Measurements from ENCODE around the gene PTGR3. TPM values are rescaled to one million over a fixed set of nuclear protein-coding genes. Genes with fewer than 3 reads are reported as not detected.
A peak's percentile ranks its signal among the peaks of the same experiment; 100 is the strongest.

Gene PTGR3
- total RNA-seq, result 10 to 100 TPM; 31.5 to 33.5 TPM

- H3K4me3 Mint-ChIP-seq, result peak within 1 kb of the TSS; percentile 98
- DNase-seq (peak; percentile 93), ATAC-seq (peak; percentile 67)
- H3K4me1 Mint-ChIP-seq, result peaks cover 58% of the 10 kb centered on the region
- H3K27me3 Mint-ChIP-seq, result peaks cover 27% of the 10 kb centered on the region
- peaks cover 21% of the 10 kb centered on the region for H3K36me3 Mint-ChIP-seq
- H3K27ac Mint-ChIP-seq, result peak within 1 kb of the TSS; percentile 98
- CTCF ChIA-PET, result interaction anchor here (1.0 to 1.4 kb wide), 3 partner anchors 35 to 269 kb away, joined by 3 to 6 read pairs (median 3); no protein-coding TSS in a partner anchor
- no peaks in the 10 kb centered on the region for H3K9me3 Mint-ChIP-seq (ENCODE audit: low read depth)
Observed at GRCh38 chr18:75209129-75209950, at the start of gene PTGR3. TSS of gene PTGR3 (minus strand) at chr18:75209139. CDS start at chr18:75209058, 81 bp downstream.

GRCh38 chr18:75257605-75258004 is 48.7 kb upstream of the PTGR3 start:
- peaks cover 25% of the 10 kb centered on the region for H3K4me1 Mint-ChIP-seq
- CTCF ChIA-PET, result no interaction called here

GRCh38 chr18:75256376-75256775 is 47.4 kb upstream of the PTGR3 start:
- no peak for ATAC-seq
- Mint-ChIP-seq H3K4me1 (peaks cover 18% of the 10 kb centered on the region), H3K9me3 (ENCODE audit: low read depth) (no peaks in the 10 kb centered on the region), H3K27ac (no peak overlapping the region), H3K36me3 (no peaks in the 10 kb centered on the region), H3K27me3 (no peaks in the 10 kb centered on the region), H3K4me3 (no peak overlapping the region)
- CTCF ChIA-PET, result interaction anchor here (1.4 kb wide), 1 partner anchor 12 kb away, joined by 4 read pairs; no protein-coding TSS in a partner anchor
- DNase-seq, result no peak

More at GRCh38 chr18:75257605-75258004, 48.7 kb upstream of the PTGR3 start:
- Mint-ChIP-seq H3K27me3 (no peaks in the 10 kb centered on the region), H3K36me3 (no peaks in the 10 kb centered on the region), H3K27ac (no peak overlapping the region), H3K9me3 (ENCODE audit: low read depth) (no peaks in the 10 kb centered on the region), H3K4me3 (no peak overlapping the region)
- no peak for ATAC-seq
- DNase-seq, result no peak

GRCh38 chr18:75255094-75255493 is 46.2 kb upstream of the PTGR3 start:
- ATAC-seq (no peak), DNase-seq (no peak)
- Mint-ChIP-seq H3K4me3 (no peak overlapping the region), H3K27ac (no peak overlapping the region), H3K4me1 (peaks cover 11% of the 10 kb centered on the region), H3K9me3 (ENCODE audit: low read depth) (no peaks in the 10 kb centered on the region), H3K27me3 (no peaks in the 10 kb centered on the region), H3K36me3 (no peaks in the 10 kb centered on the region)
- CTCF ChIA-PET, result interaction anchor here (1.4 kb wide), 1 partner anchor 11 kb away, joined by 4 read pairs; no protein-coding TSS in a partner anchor

GRCh38 chr18:75253784-75254183 is 44.8 kb upstream of the PTGR3 start:
- peaks cover 3% of the 10 kb centered on the region for H3K36me3 Mint-ChIP-seq
- CTCF ChIA-PET, result no interaction called here
- H3K27ac Mint-ChIP-seq, result no peak overlapping the region
- no peak for DNase-seq
- H3K4me3 Mint-ChIP-seq, result no peak overlapping the region
- no peak for ATAC-seq
- H3K4me1 Mint-ChIP-seq, result peaks cover 19% of the 10 kb centered on the region
- no peaks in the 10 kb centered on the region for H3K9me3 Mint-ChIP-seq (ENCODE audit: low read depth)
- H3K27me3 Mint-ChIP-seq, result no peaks in the 10 kb centered on the region

GRCh38 chr18:75253043-75253442 is 44.1 kb upstream of the PTGR3 start:
- Mint-ChIP-seq H3K9me3 (ENCODE audit: low read depth) (no peaks in the 10 kb centered on the region), H3K27ac (no peak overlapping the region), H3K4me1 (peaks cover 24% of the 10 kb centered on the region), H3K36me3 (peaks cover 3% of the 10 kb centered on the region), H3K27me3 (no peaks in the 10 kb centered on the region), H3K4me3 (no peak overlapping the region)
- DNase-seq (no peak), ATAC-seq (no peak)
- CTCF ChIA-PET, result no interaction called here

GRCh38 chr18:75252136-75252535 is 43.2 kb upstream of the PTGR3 start:
- Mint-ChIP-seq H3K36me3 (peaks cover 3% of the 10 kb centered on the region), H3K4me3 (no peak overlapping the region), H3K27me3 (no peaks in the 10 kb centered on the region), H3K4me1 (peaks cover 33% of the 10 kb centered on the region), H3K27ac (no peak overlapping the region), H3K9me3 (ENCODE audit: low read depth) (no peaks in the 10 kb centered on the region)
- DNase-seq (no peak), ATAC-seq (no peak)
- CTCF ChIA-PET, result no interaction called here

GRCh38 chr18:75251466-75251865 is 42.5 kb upstream of the PTGR3 start:
- H3K9me3 Mint-ChIP-seq (ENCODE audit: low read depth), result no peaks in the 10 kb centered on the region
- H3K36me3 Mint-ChIP-seq, result peaks cover 3% of the 10 kb centered on the region
- CTCF ChIA-PET, result interaction anchor here (0.7 to 1.3 kb wide), 2 partner anchors 10 to 41 kb away, joined by 3 read pairs; partner anchors contain the start of gene TSHZ1
- ATAC-seq, result no peak
- no peak overlapping the region for H3K27ac Mint-ChIP-seq
- H3K27me3 Mint-ChIP-seq, result no peaks in the 10 kb centered on the region
- H3K4me1 Mint-ChIP-seq, result peaks cover 39% of the 10 kb centered on the region
- no peak for DNase-seq
- H3K4me3 Mint-ChIP-seq, result no peak overlapping the region

GRCh38 chr18:75250471-75250821 is 41.5 kb upstream of the PTGR3 start:
- H3K27me3 Mint-ChIP-seq, result no peaks in the 10 kb centered on the region
- no peak overlapping the region for H3K27ac Mint-ChIP-seq
- H3K4me3 Mint-ChIP-seq, result no peak overlapping the region
- DNase-seq (no peak), ATAC-seq (no peak)
- CTCF ChIA-PET, result interaction anchor here (1.3 kb wide), 1 partner anchor 11 kb away, joined by 3 read pairs; no protein-coding TSS in a partner anchor
- peaks cover 3% of the 10 kb centered on the region for H3K36me3 Mint-ChIP-seq
- H3K9me3 Mint-ChIP-seq (ENCODE audit: low read depth), result no peaks in the 10 kb centered on the region
- peaks cover 50% of the 10 kb centered on the region for H3K4me1 Mint-ChIP-seq

GRCh38 chr18:75249672-75250470 is 40.9 kb upstream of the PTGR3 start:
- Mint-ChIP-seq H3K27ac (peak overlapping the region; percentile 65), H3K4me3 (no peak overlapping the region), H3K9me3 (ENCODE audit: low read depth) (no peaks in the 10 kb centered on the region), H3K36me3 (peaks cover 3% of the 10 kb centered on the region), H3K4me1 (peaks cover 49% of the 10 kb centered on the region), H3K27me3 (no peaks in the 10 kb centered on the region)
- no peak for ATAC-seq
- CTCF ChIA-PET, result no interaction called here
- peak; percentile 51 for DNase-seq

GRCh38 chr18:75249175-75249518 is 40.2 kb upstream of the PTGR3 start:
- Mint-ChIP-seq H3K36me3 (peaks cover 3% of the 10 kb centered on the region), H3K4me3 (no peak overlapping the region), H3K4me1 (peaks cover 48% of the 10 kb centered on the region), H3K27ac (no peak overlapping the region), H3K27me3 (no peaks in the 10 kb centered on the region), H3K9me3 (ENCODE audit: low read depth) (no peaks in the 10 kb centered on the region)
- DNase-seq (no peak), ATAC-seq (no peak)
- CTCF ChIA-PET, result interaction anchor here (1.3 kb wide), 1 partner anchor 33 kb away, joined by 5 read pairs; no protein-coding TSS in a partner anchor

- DNase-seq (no peak), ATAC-seq (no peak)
- Mint-ChIP-seq H3K4me3 (peak overlapping the region; percentile 69), H3K27ac (peak overlapping the region; percentile 68), H3K4me1 (peaks cover 48% of the 10 kb centered on the region), H3K27me3 (no peaks in the 10 kb centered on the region), H3K9me3 (ENCODE audit: low read depth) (no peaks in the 10 kb centered on the region), H3K36me3 (peaks cover 3% of the 10 kb centered on the region)
- CTCF ChIA-PET, result interaction anchor here (0.6 to 1.3 kb wide), 2 partner anchors 32 to 38 kb away, joined by 3 to 5 read pairs; partner anchors contain the start of gene TSHZ1
Observed at GRCh38 chr18:75248426-75249174, 39.7 kb upstream of the PTGR3 start.

Measured in activated CD8-positive, alpha-beta memory T cell treated with anti-CD3 and anti-CD28 coated beads, Interleukin-2, amount 10 ng/mL, durations not matched to agents 7 days and 5 days (primary cell).